HEK293T (cell line): ENCODE data around the gene CLOCK.

Source experiments
- CTCF ChIA-PET: fragments of 350-600 bp; formaldehyde crosslinking; extraction: SDS; loops from one replicate; lab custom pipeline; 2021; ENCODE audit warnings: antibody characterized with exemption, inconsistent platforms; lab: Yijun Ruan, JAX
- POLR2A ChIA-PET: fragments of 350-600 bp; formaldehyde crosslinking; extraction: SDS; loops from one replicate; lab custom pipeline; 2020; ENCODE audit warnings: antibody characterized with exemption, inconsistent platforms; lab: Yijun Ruan, JAX
- DNase-seq: peaks from one replicate; pipeline ENCODE4 v3.0.0; 2012; ENCODE audit warnings: mixed read lengths; ENCODE audit errors: extremely low spot score
- ARNT ChIP-seq: fragments of 450-650 bp; IDR thresholded peaks from 2 replicates; pipeline ENCODE4 v1.6.1; 2017; ENCODE audit warnings: mild to moderate bottlenecking
- BHLHE40 ChIP-seq: fragments of 450-650 bp; IDR thresholded peaks from 2 replicates; pipeline ENCODE4 v1.6.1; 2016; ENCODE audit warnings: mild to moderate bottlenecking, moderate library complexity, borderline replicate concordance
- CTBP1 ChIP-seq: fragments of 450-650 bp; IDR thresholded peaks from 2 replicates; pipeline ENCODE4 v1.6.1; 2016; ENCODE audit warnings: borderline replicate concordance
- ELF4 ChIP-seq: fragments of 450-650 bp; IDR thresholded peaks from 2 replicates; pipeline ENCODE4 v1.6.1; 2017; ENCODE audit warnings: antibody characterized with exemption
- FOXA1 ChIP-seq: fragments of 450-650 bp; IDR thresholded peaks from 2 replicates; pipeline ENCODE4 v1.6.1; 2016; ENCODE audit warnings: mild to moderate bottlenecking
- FOXK2 ChIP-seq: fragments of 450-650 bp; IDR thresholded peaks from 2 replicates; pipeline ENCODE4 v1.6.1; 2016; ENCODE audit warnings: mild to moderate bottlenecking
- FOXM1 ChIP-seq: fragments of 450-650 bp; IDR thresholded peaks from 2 replicates; pipeline ENCODE4 v1.6.1; 2017; ENCODE audit warnings: mild to moderate bottlenecking, borderline replicate concordance
- HDGF ChIP-seq: fragments of 450-650 bp; IDR thresholded peaks from 2 replicates; pipeline ENCODE4 v1.6.1; 2017; ENCODE audit warnings: antibody characterized with exemption, borderline replicate concordance
- L3MBTL2 ChIP-seq: fragments of 450-650 bp; conservative IDR thresholded peaks from 2 replicates; pipeline ENCODE4 v1.6.1; 2016; ENCODE audit warnings: mild to moderate bottlenecking
- LEF1 ChIP-seq: fragments of 450-650 bp; IDR thresholded peaks from 2 replicates; pipeline ENCODE4 v1.6.1; 2017; ENCODE audit warnings: mild to moderate bottlenecking, borderline replicate concordance
- NFRKB ChIP-seq: fragments of 450-650 bp; IDR thresholded peaks from 2 replicates; pipeline ENCODE4 v1.6.1; 2016; ENCODE audit warnings: mild to moderate bottlenecking, moderate library complexity
- SP1 ChIP-seq: fragments of 450-650 bp; IDR thresholded peaks from 2 replicates; pipeline ENCODE4 v1.6.1; 2017
- SUZ12 ChIP-seq: fragments of 450-650 bp; IDR thresholded peaks from 2 replicates; pipeline ENCODE4 v1.6.1; 2016; ENCODE audit warnings: mild to moderate bottlenecking
- TARDBP ChIP-seq: fragments of 450-650 bp; IDR thresholded peaks from 2 replicates; pipeline ENCODE4 v1.6.1; 2016
- ZNF384 ChIP-seq: fragments of 450-650 bp; IDR thresholded peaks from 2 replicates; pipeline ENCODE4 v1.6.1; 2016
- TF ChIP-seq, protein P1 (sequence below): fragments of 450-650 bp; IDR thresholded peaks from 2 replicates; pipeline ENCODE4 v1.6.1; 2016

CLOCK gene

DNA sequence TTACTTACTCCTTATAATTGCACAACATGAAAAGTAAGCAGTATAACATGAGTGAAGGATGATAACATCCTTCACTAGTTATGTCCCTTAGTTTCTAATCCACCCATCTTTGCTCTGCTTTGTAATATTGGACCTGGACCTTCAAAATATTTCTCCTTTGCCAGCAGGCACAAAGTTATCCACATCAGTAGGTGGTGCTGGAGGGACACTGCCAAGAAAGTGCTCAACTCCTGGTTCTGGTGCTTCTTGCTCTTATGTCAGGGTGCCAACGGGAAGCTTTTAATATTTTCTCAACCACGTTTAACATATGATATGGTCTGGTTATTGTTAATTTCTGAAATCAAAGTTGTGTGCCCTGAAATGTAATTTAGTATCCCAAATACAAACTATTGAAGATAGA lies 101.9 kb downstream of the CLOCK start:
- ChIA-PET CTCF (interaction anchor here (1.1 kb wide), 1 partner anchor 292 kb away, joined by 3 read pairs; no protein-coding TSS in a partner anchor), POLR2A (no interaction called here)
- peak; percentile 8 for DNase-seq
- no peak for TF ChIP-seq LEF1

DNA sequence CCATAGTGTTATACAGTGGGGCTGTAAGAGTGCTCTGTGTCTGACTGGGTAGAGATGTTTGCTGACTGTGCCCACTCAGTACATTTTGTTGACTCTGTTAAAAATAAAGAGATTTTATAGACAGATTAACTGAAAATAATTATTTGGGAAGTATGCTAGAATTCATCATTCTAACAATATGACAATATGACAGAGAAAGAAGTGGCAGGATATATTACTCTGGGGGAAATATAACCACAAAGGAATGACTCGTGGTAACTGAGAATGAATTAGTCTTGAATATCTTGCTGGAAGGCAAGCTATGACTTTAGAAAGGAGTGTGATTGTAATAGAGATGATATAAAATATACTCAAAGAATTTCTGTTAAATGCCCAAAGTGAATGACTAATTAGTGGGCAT lies 104.2 kb downstream of the CLOCK start:
- no peak for TF ChIP-seq SP1
- no peak for TF ChIP-seq CTBP1
- TF ChIP-seq HDGF: no peak
- TF ChIP-seq ELF4: no peak
- TF ChIP-seq FOXK2: no peak
- TF ChIP-seq L3MBTL2: no peak
- no peak for TF ChIP-seq ZNF384
- TF ChIP-seq BHLHE40: no peak
- TF ChIP-seq, protein P1, sequence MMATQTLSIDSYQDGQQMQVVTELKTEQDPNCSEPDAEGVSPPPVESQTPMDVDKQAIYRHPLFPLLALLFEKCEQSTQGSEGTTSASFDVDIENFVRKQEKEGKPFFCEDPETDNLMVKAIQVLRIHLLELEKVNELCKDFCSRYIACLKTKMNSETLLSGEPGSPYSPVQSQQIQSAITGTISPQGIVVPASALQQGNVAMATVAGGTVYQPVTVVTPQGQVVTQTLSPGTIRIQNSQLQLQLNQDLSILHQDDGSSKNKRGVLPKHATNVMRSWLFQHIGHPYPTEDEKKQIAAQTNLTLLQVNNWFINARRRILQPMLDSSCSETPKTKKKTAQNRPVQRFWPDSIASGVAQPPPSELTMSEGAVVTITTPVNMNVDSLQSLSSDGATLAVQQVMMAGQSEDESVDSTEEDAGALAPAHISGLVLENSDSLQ: no peak
- no peak for TF ChIP-seq LEF1
- TF ChIP-seq TARDBP: no peak
- TF ChIP-seq SUZ12: no peak
- no peak for DNase-seq
- ChIA-PET CTCF (no interaction called here), POLR2A (no interaction called here)

DNA sequence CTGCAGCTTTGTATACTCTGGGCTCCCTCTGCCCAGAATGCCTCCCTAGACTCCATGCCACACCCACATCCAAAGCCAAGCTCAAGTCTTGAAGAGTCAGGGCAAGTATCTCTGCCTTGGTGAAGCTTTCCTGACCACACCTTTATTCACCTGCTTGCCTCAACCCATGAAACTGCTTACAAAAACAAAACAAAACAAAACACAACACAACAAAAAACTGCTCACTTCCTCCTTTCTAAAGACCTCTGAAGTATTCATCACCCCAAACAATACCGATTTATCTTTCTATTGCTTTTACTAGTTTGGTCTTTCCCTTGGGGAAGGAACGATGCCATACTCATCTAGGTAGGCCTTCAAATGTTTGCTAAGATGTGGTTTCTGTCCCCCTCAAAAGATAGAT lies 105.9 kb downstream of the CLOCK start:
- TF ChIP-seq FOXK2 (no peak), CTBP1 (no peak)
- POLR2A ChIA-PET: no interaction called here
- no peak for DNase-seq
- CTCF ChIA-PET: no interaction called here

DNA sequence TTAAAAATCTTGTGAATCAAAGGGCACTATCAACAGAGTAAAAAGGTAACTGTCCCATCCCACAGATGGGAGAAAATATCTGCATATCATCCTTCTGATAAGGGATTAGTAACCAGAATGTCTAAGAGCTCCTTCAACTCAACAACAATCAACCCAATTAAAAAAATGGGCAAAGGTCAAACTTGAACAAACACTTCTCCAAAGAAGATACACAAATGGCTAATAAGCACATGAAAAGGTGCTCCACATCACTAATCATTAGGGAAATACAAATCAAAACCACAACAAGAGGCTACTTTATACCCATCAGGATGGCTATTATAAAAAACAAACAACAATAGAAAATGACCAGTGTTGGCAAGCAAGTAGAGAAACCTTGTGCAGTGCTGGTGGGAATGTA lies 107.7 kb downstream of the CLOCK start:
- CTCF ChIA-PET: interaction anchor here (0.6 kb wide), 1 partner anchor 118 kb away, joined by 3 read pairs; no protein-coding TSS in a partner anchor
- TF ChIP-seq ARNT: no peak
- TF ChIP-seq NFRKB: no peak
- no peak for TF ChIP-seq TARDBP
- TF ChIP-seq SUZ12: no peak
- TF ChIP-seq ZNF384: no peak
- TF ChIP-seq LEF1: no peak
- TF ChIP-seq, protein P1: no peak
- TF ChIP-seq SP1: no peak
- TF ChIP-seq FOXA1: no peak
- TF ChIP-seq FOXK2: no peak
- no peak for TF ChIP-seq FOXM1
- TF ChIP-seq ELF4: no peak
- TF ChIP-seq BHLHE40: no peak
- TF ChIP-seq HDGF: no peak
- TF ChIP-seq CTBP1: no peak
- TF ChIP-seq L3MBTL2: no peak
- no peak for DNase-seq
- POLR2A ChIA-PET: no interaction called here

DNA sequence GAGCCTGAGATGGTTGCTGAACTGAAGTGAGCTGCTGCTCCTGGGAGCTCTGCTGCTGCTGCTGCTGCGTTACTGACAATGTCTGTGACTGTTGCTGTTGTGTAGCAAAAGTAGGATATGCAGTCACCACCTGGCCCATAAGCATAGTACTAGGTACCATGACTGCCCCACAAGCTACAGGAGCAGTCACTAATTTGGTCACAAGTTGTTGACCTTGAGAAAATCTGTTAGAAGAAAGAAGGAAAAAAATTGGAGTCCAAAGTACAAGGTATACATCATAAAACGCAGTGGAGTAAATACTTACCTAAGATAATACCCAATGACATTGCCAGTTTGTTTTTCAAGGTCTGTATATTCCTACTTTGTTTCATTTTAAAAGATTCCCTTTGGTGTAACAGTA lies 108.4 kb downstream of the CLOCK start:
- no peak for TF ChIP-seq TARDBP
- no peak for TF ChIP-seq NFRKB
- no peak for TF ChIP-seq ZNF384
- no peak for TF ChIP-seq SUZ12
- TF ChIP-seq BHLHE40: no peak
- no peak for DNase-seq
- POLR2A ChIA-PET: no interaction called here
- CTCF ChIA-PET: interaction anchor here (0.6 kb wide), 1 partner anchor 118 kb away, joined by 3 read pairs; no protein-coding TSS in a partner anchor

DNA sequence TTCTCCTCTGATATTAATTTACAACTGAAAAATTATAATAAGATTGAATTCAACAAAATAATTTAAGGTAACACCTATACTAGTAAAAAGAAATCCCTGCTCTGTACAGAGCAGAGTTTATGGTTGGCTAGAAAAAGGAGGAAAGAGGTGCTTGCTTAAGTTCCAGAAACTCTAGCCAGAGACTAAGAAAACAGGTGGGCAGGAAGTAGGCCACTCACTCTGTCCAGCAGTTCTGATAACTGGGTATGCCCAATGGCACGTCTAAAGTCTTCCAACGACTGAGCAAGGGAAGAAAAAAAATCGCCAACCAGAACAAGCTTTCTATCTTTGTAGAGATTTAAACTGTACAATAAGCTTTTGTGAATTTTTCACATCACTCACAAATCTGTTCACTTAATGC lies 108.9 kb downstream of the CLOCK start:
- ChIA-PET POLR2A (no interaction called here), CTCF (no interaction called here)
- no peak for TF ChIP-seq SP1
- no peak for TF ChIP-seq LEF1
- TF ChIP-seq SUZ12: no peak
- TF ChIP-seq NFRKB: no peak
- no peak for TF ChIP-seq L3MBTL2
- TF ChIP-seq HDGF: no peak
- no peak for TF ChIP-seq FOXA1
- no peak for TF ChIP-seq TARDBP
- no peak for TF ChIP-seq ARNT
- TF ChIP-seq FOXK2: no peak
- TF ChIP-seq ZNF384: no peak
- TF ChIP-seq, protein P1: no peak
- no peak for TF ChIP-seq BHLHE40
- no peak for TF ChIP-seq CTBP1
- no peak for TF ChIP-seq ELF4
- TF ChIP-seq FOXM1: no peak
- DNase-seq: no peak

DNA sequence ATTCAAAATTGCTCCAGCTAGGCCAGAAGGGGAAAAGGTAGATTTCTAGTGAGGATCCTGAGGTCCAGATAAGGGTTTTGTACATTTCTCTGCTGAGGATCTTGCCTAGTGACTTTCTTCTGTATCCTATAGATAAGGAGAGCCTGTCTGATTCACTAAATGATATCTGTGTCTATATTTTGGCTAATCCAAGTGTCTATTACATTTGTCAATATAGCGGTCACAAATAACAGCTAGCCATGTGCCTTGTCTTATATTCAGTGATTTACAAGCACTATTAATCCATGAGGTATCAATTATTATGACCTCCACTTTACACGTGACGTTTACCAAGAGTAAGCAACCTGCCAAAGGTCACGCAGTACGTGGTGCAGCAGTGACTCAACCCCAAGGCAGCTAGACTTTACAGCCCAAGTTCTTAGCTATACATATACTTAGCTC lies 109.3 kb downstream of the CLOCK start:
- ChIA-PET POLR2A (no interaction called here), CTCF (no interaction called here)
- DNase-seq: no peak
- no peak for TF ChIP-seq NFRKB
- no peak for TF ChIP-seq CTBP1
- no peak for TF ChIP-seq TARDBP
- TF ChIP-seq BHLHE40: no peak
- no peak for TF ChIP-seq SUZ12
- TF ChIP-seq SP1: no peak
- no peak for TF ChIP-seq ZNF384
- TF ChIP-seq ARNT: no peak
- TF ChIP-seq HDGF: no peak
- TF ChIP-seq L3MBTL2: no peak
- no peak for TF ChIP-seq LEF1
- TF ChIP-seq FOXK2: no peak
- no peak for TF ChIP-seq FOXM1
